Ovary (tissue), 3 donors: Measurements from ENCODE around the gene RPGR.

Source experiments
- CTCF ChIP-seq, 3 donors: fragments of 450-650 bp in 2 of 3; fragments of 200-600 bp in 1 of 3; IDR thresholded peaks; one replicate each; pipeline versions ENCODE4 v1.5.1 to v1.8.0; 2016 to 2022; ENCODE audit warnings: antibody characterized with exemption in 3 of 3, mild to moderate bottlenecking in 1 of 3
- EP300 ChIP-seq: sonication (generic); formaldehyde crosslinking; IDR thresholded peaks from one replicate; pipeline ENCODE4 v1.6.1; 2017; ENCODE audit warnings: antibody characterized with exemption
- POLR2A ChIP-seq: fragments of 450-650 bp; IDR thresholded peaks from one replicate; pipeline ENCODE4 v1.6.1; 2017; ENCODE audit warnings: antibody characterized with exemption, mild to moderate bottlenecking, moderate library complexity
- donor health status: DM: no; HTN: no; CAD: no.

GRCh38 chrX:38341442-38341841 lies 14.1 kb upstream of the RPGR start:
- no peak for TF ChIP-seq CTCF (IDR thresholded peaks at IDR 0.05)
- TF ChIP-seq POLR2A, result no peak
- no peak for TF ChIP-seq EP300
